Epithelial cell of esophagus (primary cell): ENCODE data around the gene ETV6.

Source experiments
- DNase-seq: peaks from one replicate; pipeline ENCODE4 v3.0.0; 2010; ENCODE audit warnings: low read depth
- H3K4me3 ChIP-seq: 2 replicates; pipeline ENCODE4 v1.5.1; 2011; ENCODE audit warnings: mild to moderate bottlenecking, low read length, control low read depth
- TF ChIP-seq, protein P1 (sequence below): IDR thresholded peaks from 2 replicates; pipeline ENCODE4 v1.5.1; 2011; ENCODE audit warnings: low read depth, mild to moderate bottlenecking, low read length, control low read depth, inconsistent platforms; ENCODE audit not compliant: insufficient read depth; ENCODE audit errors: missing control alignments

Gene ETV6

DNA sequence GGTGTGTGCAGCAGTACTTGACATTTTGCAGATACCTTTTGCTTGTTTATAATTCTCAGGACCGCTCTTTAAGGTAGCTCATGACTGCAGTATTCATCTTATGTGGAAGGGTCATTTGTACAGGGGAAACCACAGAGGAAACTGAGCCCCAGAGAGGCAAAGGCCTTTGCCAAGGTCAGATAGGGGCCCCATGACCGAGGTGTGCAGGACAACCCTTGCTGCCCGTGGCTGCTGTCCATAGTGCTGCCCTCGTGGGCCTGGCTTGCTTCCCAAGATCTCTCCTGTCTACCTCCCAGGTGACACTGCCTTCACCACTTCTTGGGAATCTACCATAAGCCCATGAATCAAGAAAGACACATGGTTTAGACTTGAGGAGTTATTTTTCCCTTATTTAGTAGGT, 222.6 kb downstream of the ETV6 start:
- no peak for DNase-seq
- no peak overlapping the region for H3K4me3 ChIP-seq
- TF ChIP-seq, protein P1, sequence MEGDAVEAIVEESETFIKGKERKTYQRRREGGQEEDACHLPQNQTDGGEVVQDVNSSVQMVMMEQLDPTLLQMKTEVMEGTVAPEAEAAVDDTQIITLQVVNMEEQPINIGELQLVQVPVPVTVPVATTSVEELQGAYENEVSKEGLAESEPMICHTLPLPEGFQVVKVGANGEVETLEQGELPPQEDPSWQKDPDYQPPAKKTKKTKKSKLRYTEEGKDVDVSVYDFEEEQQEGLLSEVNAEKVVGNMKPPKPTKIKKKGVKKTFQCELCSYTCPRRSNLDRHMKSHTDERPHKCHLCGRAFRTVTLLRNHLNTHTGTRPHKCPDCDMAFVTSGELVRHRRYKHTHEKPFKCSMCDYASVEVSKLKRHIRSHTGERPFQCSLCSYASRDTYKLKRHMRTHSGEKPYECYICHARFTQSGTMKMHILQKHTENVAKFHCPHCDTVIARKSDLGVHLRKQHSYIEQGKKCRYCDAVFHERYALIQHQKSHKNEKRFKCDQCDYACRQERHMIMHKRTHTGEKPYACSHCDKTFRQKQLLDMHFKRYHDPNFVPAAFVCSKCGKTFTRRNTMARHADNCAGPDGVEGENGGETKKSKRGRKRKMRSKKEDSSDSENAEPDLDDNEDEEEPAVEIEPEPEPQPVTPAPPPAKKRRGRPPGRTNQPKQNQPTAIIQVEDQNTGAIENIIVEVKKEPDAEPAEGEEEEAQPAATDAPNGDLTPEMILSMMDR, result no peak

DNA sequence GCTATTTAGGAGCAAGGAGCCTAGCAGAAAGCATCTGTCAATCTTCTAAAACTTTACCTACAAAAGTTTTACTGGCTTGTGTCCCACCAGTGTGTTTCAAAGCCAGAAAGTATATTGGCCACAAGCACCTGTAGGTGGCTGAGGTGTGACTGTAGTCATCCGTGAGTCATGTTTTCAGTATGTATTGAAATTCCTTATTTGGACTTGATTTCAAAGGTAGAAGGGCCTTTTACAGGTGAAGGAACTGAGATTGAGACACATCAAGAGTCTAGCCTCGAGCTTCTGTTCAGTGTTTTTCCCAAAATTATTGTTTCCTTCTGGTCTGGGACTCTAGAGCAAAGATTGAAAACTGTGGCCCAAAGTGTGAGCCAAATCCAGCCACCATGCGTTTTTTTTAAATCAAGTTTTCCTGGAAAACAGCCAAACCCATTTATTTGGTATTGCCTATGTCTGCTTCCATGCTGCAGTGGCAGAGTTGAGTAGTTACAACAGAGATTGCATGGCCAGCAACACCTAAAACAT, 226.0 kb downstream of the ETV6 start:
- TF ChIP-seq, protein P1, result peak; percentile 14
- peak; percentile 79 for DNase-seq
- no peak overlapping the region for H3K4me3 ChIP-seq

DNA sequence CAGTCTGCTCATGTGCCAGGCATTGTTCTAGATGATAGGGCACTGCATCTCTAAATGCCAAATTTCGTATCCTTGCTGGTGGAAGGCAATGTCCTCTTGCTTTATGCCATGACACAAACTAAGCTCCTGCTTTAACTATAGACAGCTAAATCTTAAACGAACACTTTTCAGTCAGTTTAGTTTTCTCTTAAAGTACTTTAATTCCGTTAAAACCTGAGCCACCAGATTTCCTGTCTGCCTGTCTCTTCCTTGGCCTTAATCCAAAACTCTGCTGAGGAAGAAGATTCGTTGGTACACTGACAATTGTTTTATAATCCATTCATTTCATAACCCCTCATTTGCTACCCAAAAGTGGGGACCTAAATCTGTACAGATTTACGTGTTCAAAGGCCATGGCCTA, 226.8 kb downstream of the ETV6 start:
- TF ChIP-seq, protein P1, result no peak
- DNase-seq, result no peak
- no peak overlapping the region for H3K4me3 ChIP-seq

DNA sequence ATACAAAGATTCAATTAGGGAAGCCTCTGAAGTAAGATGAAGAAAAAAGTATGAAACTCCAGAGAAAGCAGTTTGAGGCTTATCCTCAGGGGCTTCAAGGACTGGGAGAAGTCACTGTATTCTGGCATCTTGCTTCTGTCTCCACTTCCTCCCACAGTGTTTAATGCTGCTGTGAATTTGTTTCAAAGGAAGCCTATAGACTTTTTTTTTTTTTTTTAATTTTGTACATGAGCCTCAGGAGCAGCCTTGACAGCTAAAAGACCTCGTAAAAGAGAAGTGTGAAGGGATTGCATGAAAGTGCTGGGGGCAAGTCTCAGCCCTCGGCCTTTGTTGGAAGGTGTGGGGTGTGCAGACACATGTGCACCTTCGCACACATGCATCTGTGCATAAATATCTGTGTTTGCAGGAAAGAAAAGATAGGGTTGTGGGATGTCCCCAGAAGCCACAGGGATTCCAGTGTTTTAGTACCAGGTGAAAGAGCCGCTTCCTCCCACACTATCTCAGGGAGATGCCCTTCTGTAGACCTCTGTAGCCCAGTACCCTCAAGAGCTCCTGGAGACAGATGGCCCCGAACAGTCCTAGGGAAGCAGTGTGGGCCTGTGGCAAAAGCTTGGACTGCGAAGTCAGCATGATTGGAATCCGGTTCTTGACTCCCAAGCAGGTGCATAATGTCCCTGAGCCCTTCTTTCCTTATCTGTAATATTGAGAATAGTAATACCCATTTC, 227.8 kb downstream of the ETV6 start:
- TF ChIP-seq, protein P1, result no peak
- no peak overlapping the region for H3K4me3 ChIP-seq
- DNase-seq, result no peak

DNA sequence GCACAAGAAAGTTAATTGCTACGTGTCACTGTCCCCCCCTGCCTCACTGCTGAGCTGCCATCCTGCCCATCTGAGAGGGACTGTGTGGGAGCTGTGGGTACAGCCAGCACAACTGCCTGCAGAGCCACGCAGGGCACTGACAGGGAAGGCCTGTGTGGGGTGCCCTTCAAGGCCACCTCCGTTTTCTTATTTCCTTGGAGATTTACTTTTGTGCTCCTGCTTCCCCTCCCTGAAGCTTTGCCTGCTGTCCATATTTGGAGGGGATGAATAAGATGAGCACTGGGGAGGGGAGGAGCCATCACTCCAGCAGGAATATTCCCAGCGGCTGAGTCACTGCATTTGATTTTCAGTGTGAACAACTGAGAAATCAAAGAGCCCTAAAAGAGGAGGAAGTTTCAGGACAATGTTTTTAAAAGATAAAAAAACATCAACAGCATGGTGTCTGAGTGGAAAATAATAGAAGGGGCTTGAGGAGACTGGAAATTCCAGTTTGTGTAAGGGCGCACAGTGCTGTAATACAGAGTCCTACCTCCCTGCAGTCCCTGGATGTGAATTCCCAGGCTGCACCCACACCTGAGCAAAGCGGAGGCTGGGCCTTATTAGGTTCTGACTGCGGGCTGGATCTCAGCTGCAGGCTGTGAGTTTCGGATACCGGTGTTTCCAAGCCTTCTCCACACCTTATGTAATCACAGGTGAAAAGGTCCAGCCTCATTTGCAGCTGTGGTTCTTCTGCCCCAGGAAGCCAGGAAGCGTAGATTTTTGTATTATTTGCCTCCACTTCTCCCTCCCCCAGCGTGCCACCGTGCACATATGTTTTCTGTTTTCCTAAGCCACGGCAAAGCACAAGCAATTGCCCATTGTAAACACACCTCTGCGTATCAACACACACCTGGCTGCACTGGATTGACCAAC, 228.7 kb downstream of the ETV6 start:
- peak; percentile 90 for DNase-seq
- TF ChIP-seq, protein P1, result no peak
- H3K4me3 ChIP-seq, result no peak overlapping the region

DNA sequence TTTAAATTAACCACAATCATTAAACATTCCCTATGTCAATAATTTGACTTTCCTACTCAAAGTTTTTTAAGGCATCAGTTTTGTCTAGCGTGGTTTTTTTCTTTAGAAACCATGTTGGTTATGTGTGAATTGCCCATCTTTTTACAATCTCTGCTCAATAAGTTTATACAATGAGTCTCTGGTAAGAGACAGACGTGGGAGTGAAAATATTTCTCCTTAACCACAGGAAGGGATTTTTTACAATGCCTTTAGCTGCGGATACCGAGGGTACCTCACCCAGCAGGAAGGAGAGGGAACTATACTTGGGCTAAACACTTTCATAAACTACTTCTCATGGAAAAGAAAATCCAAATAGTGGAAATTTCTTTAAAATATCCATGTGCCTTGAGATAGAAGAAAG, 229.8 kb downstream of the ETV6 start:
- DNase-seq, result no peak
- TF ChIP-seq, protein P1, result no peak
- H3K4me3 ChIP-seq, result no peak overlapping the region
